GM23338 (cell line): ENCODE results near the gene ZNF280C. TPM values are rescaled to one million over a fixed set of nuclear protein-coding genes. Genes with fewer than 3 reads are reported as not detected.

ENCODE experiments used
- ATAC-seq: fragments of 200-7000 bp; cut with Tn5 transposase; 3 replicates; pipeline ENCODE4 v1.9.1; 2020
- DNase-seq: peaks from one replicate; pipeline ENCODE4 v3.0.0-alpha.2; 2015; ENCODE audit warnings: low spot score
- H2AFZ ChIP-seq: fragments of 200-600 bp; sonication (generic); 2 replicates; pipeline ENCODE4 v1.8.0; 2016; ENCODE audit warnings: antibody characterized with exemption, mild to moderate bottlenecking, moderate library complexity
- H3F3A ChIP-seq: fragments of 200-600 bp; sonication (generic); replicated peaks from 2 replicates; pipeline ENCODE4 v1.8.0; 2017; ENCODE audit warnings: antibody characterized with exemption, mixed run types, low read depth
- H3K27ac ChIP-seq: fragments of 200-600 bp; sonication (generic); 2 replicates; pipeline ENCODE4 v1.6.1; 2016; ENCODE audit warnings: low read depth
- H3K27me3 ChIP-seq: fragments of 200-600 bp; sonication (generic); 2 replicates; pipeline ENCODE4 v1.8.0; 2016; ENCODE audit warnings: mild to moderate bottlenecking, mixed run types, moderate library complexity; ENCODE audit not compliant: insufficient read depth
- H3K36me3 ChIP-seq: fragments of 200-600 bp; sonication (generic); 2 replicates; pipeline ENCODE4 v1.8.0; 2016; ENCODE audit warnings: mild to moderate bottlenecking; ENCODE audit not compliant: insufficient read depth
- H3K4me1 ChIP-seq: fragments of 200-600 bp; sonication (generic); 2 replicates; pipeline ENCODE4 v1.8.0; 2016; ENCODE audit warnings: mild to moderate bottlenecking, moderate library complexity; ENCODE audit not compliant: insufficient read depth
- H3K4me2 ChIP-seq: fragments of 200-600 bp; sonication (generic); 2 replicates; pipeline ENCODE4 v1.7.1; 2017; ENCODE audit warnings: mixed run types
- H3K4me3 ChIP-seq: fragments of 200-600 bp; sonication (generic); 2 replicates; pipeline ENCODE4 v1.6.1; 2016; ENCODE audit warnings: mixed run types
- H3K79me2 ChIP-seq: fragments of 200-600 bp; sonication (generic); replicated peaks from 2 replicates; pipeline ENCODE4 v1.8.0; 2017; ENCODE audit warnings: mild to moderate bottlenecking; ENCODE audit not compliant: insufficient read depth
- H3K9me2 ChIP-seq: fragments of 200-600 bp; sonication (generic); 2 replicates; pipeline ENCODE4 v1.8.0; 2017; ENCODE audit not compliant: insufficient read depth
- H4K20me1 ChIP-seq: fragments of 200-600 bp; sonication (generic); replicated peaks from 2 replicates; pipeline ENCODE4 v1.8.0; 2017; ENCODE audit warnings: mild to moderate bottlenecking; ENCODE audit not compliant: insufficient read depth
- H3K27ac Mint-ChIP-seq: 2 replicates; pipeline ENCODE4 v1.8.0; 2020; ENCODE audit warnings: inconsistent platforms, mild to moderate bottlenecking, moderate library complexity, mixed read lengths
- H3K27me3 Mint-ChIP-seq: 3 replicates; pipeline ENCODE4 v1.8.0; 2022; ENCODE audit warnings: low read depth, mild to moderate bottlenecking, moderate library complexity, mixed read lengths, inconsistent platforms; ENCODE audit not compliant: insufficient read depth, poor library complexity
- H3K36me3 Mint-ChIP-seq: 3 replicates; pipeline ENCODE4 v1.8.0; 2021; ENCODE audit warnings: low read depth, mild to moderate bottlenecking, inconsistent platforms, moderate library complexity, mixed read lengths
- H3K4me1 Mint-ChIP-seq: 3 replicates; pipeline ENCODE4 v1.8.0; 2020; ENCODE audit warnings: mild to moderate bottlenecking, inconsistent platforms, mixed read lengths
- H3K4me3 Mint-ChIP-seq: 3 replicates; pipeline ENCODE4 v1.8.0; 2021; ENCODE audit warnings: moderate library complexity, mild to moderate bottlenecking, inconsistent platforms, mixed read lengths
- H3K9me3 Mint-ChIP-seq: 3 replicates; pipeline ENCODE4 v1.8.0; 2020; ENCODE audit warnings: moderate library complexity, mild to moderate bottlenecking, inconsistent platforms, mixed read lengths
- CREB1 ChIP-seq: fragments of 250-450 bp; sonication (Bioruptor Pico); IDR thresholded peaks from 2 replicates; pipeline ENCODE4 v1.5.0; 2020; ENCODE audit warnings: low read depth, mild to moderate bottlenecking, moderate library complexity
- EZH2 ChIP-seq: fragments of 200-600 bp; sonication (generic); IDR thresholded peaks from one replicate; pipeline ENCODE4 v1.8.0; 2017; ENCODE audit warnings: antibody characterized with exemption, mild to moderate bottlenecking, low read depth; ENCODE audit not compliant: unreplicated experiment
- EZH2phosphoT487 ChIP-seq: fragments of 200-600 bp; sonication (generic); IDR thresholded peaks from one replicate; pipeline ENCODE4 v1.8.1; 2018; ENCODE audit warnings: antibody characterized with exemption; ENCODE audit not compliant: unreplicated experiment
- NANOG ChIP-seq: IDR thresholded peaks from 2 replicates; pipeline ENCODE4 v1.6.1; 2016; ENCODE audit warnings: antibody characterized with exemption, borderline replicate concordance
- POLR2AphosphoS5 ChIP-seq: IDR thresholded peaks from 2 replicates; pipeline ENCODE4 v1.6.1; 2016; ENCODE audit warnings: antibody characterized with exemption, low read depth
- REST ChIP-seq: IDR thresholded peaks from one replicate; pipeline ENCODE4 v1.6.1; 2018; ENCODE audit warnings: antibody characterized with exemption; ENCODE audit not compliant: unreplicated experiment
- STAT1 ChIP-seq: IDR thresholded peaks from one replicate; pipeline ENCODE4 v1.6.1; 2016; ENCODE audit warnings: antibody characterized with exemption; ENCODE audit not compliant: unreplicated experiment
- polyA plus RNA-seq: library from polyadenylated mRNA; unstranded; fragments of >200 nt; fragmentation: Nextera tagmentation; extraction: Ambion mirVana; gene quantifications from 2 replicates; pipeline ENCODE4 v1.2.1, GENCODE V29; 2016
- total RNA-seq: library from RNA; depleted of rRNA; stranded (reverse); fragments of >200 nt; shearing (Covaris generic); gene quantifications from 2 replicates; pipeline ENCODE4 v1.2.3, GENCODE V29; 2014
- TF ChIP-seq, protein P1 (sequence below), 2 experiments: fragments of 200-600 bp in 1 of 2; sonication (generic) in 1 of 2; conservative IDR thresholded peaks; 2 replicates each; pipeline versions ENCODE4 v1.5.1 to v1.6.1; 2016 to 2017; ENCODE audit warnings: antibody characterized with exemption in 2 of 2, low read depth in 2 of 2, mild to moderate bottlenecking in 2 of 2, moderate library complexity in 1 of 2
- TF ChIP-seq, protein P2 (sequence below): IDR thresholded peaks from 2 replicates; pipeline ENCODE4 v1.6.1; 2016; ENCODE audit warnings: antibody characterized with exemption

The ZNF280C gene
- total and polyA plus RNA-seq, 2 experiments from 2014 or later = 7.9 to 14.4 TPM

DNA sequence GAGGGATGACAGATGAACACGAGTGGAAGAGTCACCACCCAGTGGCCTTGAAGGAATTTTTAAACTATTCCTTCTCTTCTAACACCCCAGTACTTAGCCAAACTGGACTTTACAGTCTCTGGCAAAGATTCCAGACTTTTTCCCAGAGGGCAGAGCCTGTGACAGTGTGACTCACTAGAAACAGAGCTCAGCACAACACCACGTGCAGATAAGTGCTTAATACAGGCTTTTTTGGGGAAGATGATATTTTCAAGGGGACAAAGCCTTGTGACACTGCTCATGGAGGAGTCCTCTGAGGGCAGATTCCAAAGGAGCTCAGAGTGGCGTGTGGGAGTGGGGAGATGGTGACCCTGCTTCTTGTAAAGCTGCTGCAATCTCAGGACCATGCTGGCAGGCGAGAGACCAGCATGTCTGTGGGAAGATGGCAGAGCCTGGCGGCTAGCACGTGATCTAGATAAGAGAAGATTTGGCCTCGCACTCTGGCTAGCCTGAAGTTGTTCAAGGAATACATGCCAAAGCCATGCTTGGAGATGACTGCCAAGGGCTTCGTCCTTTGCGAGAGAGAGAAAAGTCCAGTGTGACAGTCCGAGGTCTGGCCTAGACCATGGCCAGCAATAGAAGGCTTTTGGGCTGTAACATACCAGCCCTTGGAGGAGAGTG lies 94.5 kb downstream of the ZNF280C start:
- H3K27me3 ChIP-seq = peaks cover 13% of the 10 kb centered on the region; the same call in 1 of the 2 replicates
- H3K4me1 ChIP-seq = peaks cover 5% of the 10 kb centered on the region; the same call in 1 of the 2 replicates
- ATAC-seq = no peak
- H3K36me3 ChIP-seq = no peaks in the 10 kb centered on the region
- no peak overlapping the region for H3K27ac Mint-ChIP-seq
- H3K79me2 ChIP-seq = no peaks in the 10 kb centered on the region
- no peaks in the 10 kb centered on the region for H3F3A ChIP-seq
- H3K4me1 Mint-ChIP-seq = peaks cover 9% of the 10 kb centered on the region; the same call in 2 of the 3 replicates
- no peak overlapping the region for H3K4me3 Mint-ChIP-seq
- no peaks in the 10 kb centered on the region for H3K9me2 ChIP-seq
- no peak overlapping the region for H3K27ac ChIP-seq
- no peaks in the 10 kb centered on the region for H4K20me1 ChIP-seq
- H3K4me3 ChIP-seq = no peak overlapping the region
- no peak for DNase-seq
- TF ChIP-seq POLR2AphosphoS5 (no peak), REST (no peak), CREB1 (no peak), EZH2phosphoT487 (no peak), STAT1 (no peak), NANOG (no peak), EZH2 (no peak)
- TF ChIP-seq, protein P1, sequence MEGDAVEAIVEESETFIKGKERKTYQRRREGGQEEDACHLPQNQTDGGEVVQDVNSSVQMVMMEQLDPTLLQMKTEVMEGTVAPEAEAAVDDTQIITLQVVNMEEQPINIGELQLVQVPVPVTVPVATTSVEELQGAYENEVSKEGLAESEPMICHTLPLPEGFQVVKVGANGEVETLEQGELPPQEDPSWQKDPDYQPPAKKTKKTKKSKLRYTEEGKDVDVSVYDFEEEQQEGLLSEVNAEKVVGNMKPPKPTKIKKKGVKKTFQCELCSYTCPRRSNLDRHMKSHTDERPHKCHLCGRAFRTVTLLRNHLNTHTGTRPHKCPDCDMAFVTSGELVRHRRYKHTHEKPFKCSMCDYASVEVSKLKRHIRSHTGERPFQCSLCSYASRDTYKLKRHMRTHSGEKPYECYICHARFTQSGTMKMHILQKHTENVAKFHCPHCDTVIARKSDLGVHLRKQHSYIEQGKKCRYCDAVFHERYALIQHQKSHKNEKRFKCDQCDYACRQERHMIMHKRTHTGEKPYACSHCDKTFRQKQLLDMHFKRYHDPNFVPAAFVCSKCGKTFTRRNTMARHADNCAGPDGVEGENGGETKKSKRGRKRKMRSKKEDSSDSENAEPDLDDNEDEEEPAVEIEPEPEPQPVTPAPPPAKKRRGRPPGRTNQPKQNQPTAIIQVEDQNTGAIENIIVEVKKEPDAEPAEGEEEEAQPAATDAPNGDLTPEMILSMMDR (conservative IDR thresholded peaks at IDR 0.05; ENCODE audit: low read depth in 2 of 2) = no peak
- TF ChIP-seq, protein P2, sequence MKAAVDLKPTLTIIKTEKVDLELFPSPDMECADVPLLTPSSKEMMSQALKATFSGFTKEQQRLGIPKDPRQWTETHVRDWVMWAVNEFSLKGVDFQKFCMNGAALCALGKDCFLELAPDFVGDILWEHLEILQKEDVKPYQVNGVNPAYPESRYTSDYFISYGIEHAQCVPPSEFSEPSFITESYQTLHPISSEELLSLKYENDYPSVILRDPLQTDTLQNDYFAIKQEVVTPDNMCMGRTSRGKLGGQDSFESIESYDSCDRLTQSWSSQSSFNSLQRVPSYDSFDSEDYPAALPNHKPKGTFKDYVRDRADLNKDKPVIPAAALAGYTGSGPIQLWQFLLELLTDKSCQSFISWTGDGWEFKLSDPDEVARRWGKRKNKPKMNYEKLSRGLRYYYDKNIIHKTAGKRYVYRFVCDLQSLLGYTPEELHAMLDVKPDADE = no peak
- no peaks in the 10 kb centered on the region for H3K36me3 Mint-ChIP-seq
- peaks cover 18% of the 10 kb centered on the region for H3K27me3 Mint-ChIP-seq
- H3K9me3 Mint-ChIP-seq = no peaks in the 10 kb centered on the region; the same call in 2 of the 3 replicates
- no peak overlapping the region for H2AFZ ChIP-seq
- H3K4me2 ChIP-seq = no peak overlapping the region
